Hepatocyte (in vitro differentiated cells): Measurements from ENCODE around the gene PTPRT. TPM values are rescaled to one million over a fixed set of nuclear protein-coding genes. Genes with fewer than 3 reads are reported as not detected.

Experiments
- DNase-seq: peaks from one replicate; pipeline ENCODE4 v3.0.0-alpha.2; 2016; ENCODE audit warnings: low spot score
- H2AFZ ChIP-seq: fragments of 200-600 bp; sonication (generic); 2 replicates; pipeline ENCODE4 v1.6.0; 2016; ENCODE audit warnings: antibody characterized with exemption, mild to moderate bottlenecking
- H3K27ac ChIP-seq: fragments of 200-600 bp; sonication (generic); 2 replicates; pipeline ENCODE4 v1.5.1; 2016; ENCODE audit warnings: mild to moderate bottlenecking
- H3K27me3 ChIP-seq: fragments of 200-600 bp; sonication (generic); 2 replicates; pipeline ENCODE4 v1.6.1; 2016
- H3K36me3 ChIP-seq: fragments of 200-600 bp; sonication (generic); replicated peaks from 2 replicates; pipeline ENCODE4 v1.5.1; 2016; ENCODE audit warnings: low read depth; ENCODE audit not compliant: insufficient read depth
- H3K4me1 ChIP-seq: fragments of 200-600 bp; sonication (generic); 2 replicates; pipeline ENCODE4 v1.5.1; 2016; ENCODE audit warnings: mild to moderate bottlenecking, moderate library complexity; ENCODE audit not compliant: insufficient read depth
- H3K4me2 ChIP-seq: fragments of 200-600 bp; sonication (generic); 2 replicates; pipeline ENCODE4 v1.6.0; 2016
- H3K4me3 ChIP-seq: fragments of 200-600 bp; sonication (generic); 2 replicates; pipeline ENCODE4 v1.5.1; 2016; ENCODE audit warnings: mild to moderate bottlenecking
- H3K79me2 ChIP-seq: fragments of 200-600 bp; sonication (generic); 2 replicates; pipeline ENCODE4 v1.6.0; 2017; ENCODE audit warnings: mild to moderate bottlenecking
- H3K9me2 ChIP-seq: fragments of 200-600 bp; sonication (generic); replicated peaks from 2 replicates; pipeline ENCODE4 v1.6.0; 2017; ENCODE audit warnings: mild to moderate bottlenecking; ENCODE audit not compliant: insufficient read depth
- H3K9me3 ChIP-seq: fragments of 200-600 bp; sonication (generic); 2 replicates; pipeline ENCODE4 v1.5.1; 2016; ENCODE audit warnings: low read depth, mild to moderate bottlenecking
- H4K20me1 ChIP-seq: fragments of 200-600 bp; sonication (generic); 2 replicates; pipeline ENCODE4 v1.6.0; 2016; ENCODE audit warnings: mild to moderate bottlenecking; ENCODE audit not compliant: insufficient read depth, poor library complexity, severe bottlenecking
- CTCF ChIP-seq: fragments of 200-600 bp; sonication (generic); IDR thresholded peaks from 2 replicates; pipeline ENCODE4 v1.5.1; 2016; ENCODE audit warnings: antibody characterized with exemption, mild to moderate bottlenecking; ENCODE audit not compliant: poor library complexity
- EZH2 ChIP-seq: fragments of 200-600 bp; sonication (generic); IDR thresholded peaks from 2 replicates; pipeline ENCODE4 v1.6.1; 2016; ENCODE audit warnings: antibody characterized with exemption, mild to moderate bottlenecking, borderline replicate concordance
- EZH2phosphoT487 ChIP-seq: fragments of 200-600 bp; sonication (generic); IDR thresholded peaks from one replicate; pipeline ENCODE4 v1.6.1; 2018; ENCODE audit warnings: antibody characterized with exemption, mild to moderate bottlenecking, low read depth, moderate library complexity; ENCODE audit not compliant: unreplicated experiment, severe bottlenecking
- WGBS: methylation state at CpG from one replicate; pipeline ENCODE4 v1.1.6; 2016; ENCODE audit warnings: low lambda C conversion rate; ENCODE audit errors: missing lambda C conversion rate; 5-methylcytosine and 5-hydroxymethylcytosine counted together
- polyA plus RNA-seq: library from polyadenylated mRNA; unstranded; fragments of >200 nt; fragmentation: Nextera tagmentation; extraction: Ambion mirVana; gene quantifications from 2 replicates; pipeline ENCODE4 v1.2.1, GENCODE V29; 2016
- total RNA-seq: library from RNA; depleted of rRNA; stranded (reverse); fragments of >200 nt; gene quantifications from 2 replicates; pipeline ENCODE4 v1.2.3, GENCODE V29; 2014

The PTPRT gene
- total and polyA plus RNA-seq, 2 experiments from 2014 or later = 0.47 to 0.83 TPM

GRCh38 chr20:42399802-42400201 lies 789.9 kb downstream of the PTPRT start:
- 88% methylated on average over 3 of the region's 3 CpGs for WGBS
- TF ChIP-seq EZH2 (no peak), CTCF (no peak), EZH2phosphoT487 (no peak)
- no peak for DNase-seq

GRCh38 chr20:42392442-42392841 lies 797.3 kb downstream of the PTPRT start:
- 41% methylated on average over 2 of the region's 2 CpGs for whole genome bisulfite sequencing

More at GRCh38 chr20:42399802-42400201, 789.9 kb downstream of the PTPRT start:
- Histone ChIP-seq H3K4me1 (no peaks in the 10 kb centered on the region), H3K4me3 (no peak overlapping the region), H3K36me3 (no peaks in the 10 kb centered on the region), H4K20me1 (no peaks in the 10 kb centered on the region), H2AFZ (no peak overlapping the region), H3K9me3 (no peaks in the 10 kb centered on the region), H3K9me2 (no peaks in the 10 kb centered on the region), H3K27ac (no peak overlapping the region), H3K27me3 (no peaks in the 10 kb centered on the region), H3K79me2 (no peaks in the 10 kb centered on the region), H3K4me2 (no peak overlapping the region)

GRCh38 chr20:42391807-42392206 lies 797.9 kb downstream of the PTPRT start:
- Histone ChIP-seq H4K20me1 (no peaks in the 10 kb centered on the region), H3K4me3 (no peak overlapping the region), H3K27ac (no peak overlapping the region), H3K79me2 (no peaks in the 10 kb centered on the region), H3K36me3 (no peaks in the 10 kb centered on the region), H3K27me3 (no peaks in the 10 kb centered on the region), H2AFZ (no peak overlapping the region), H3K4me1 (no peaks in the 10 kb centered on the region), H3K4me2 (no peak overlapping the region), H3K9me2 (no peaks in the 10 kb centered on the region), H3K9me3 (no peaks in the 10 kb centered on the region)
- no peak for DNase-seq
- WGBS = 72% methylated on average over 3 of the region's 3 CpGs
- TF ChIP-seq EZH2phosphoT487 = no peak
- no peak for TF ChIP-seq CTCF
- TF ChIP-seq EZH2 = no peak

More at GRCh38 chr20:42392442-42392841, 797.3 kb downstream of the PTPRT start:
- Histone ChIP-seq H3K27me3 (no peaks in the 10 kb centered on the region), H3K4me2 (no peak overlapping the region), H3K36me3 (no peaks in the 10 kb centered on the region), H3K27ac (no peak overlapping the region), H3K4me3 (no peak overlapping the region), H2AFZ (no peak overlapping the region), H3K4me1 (no peaks in the 10 kb centered on the region), H4K20me1 (no peaks in the 10 kb centered on the region), H3K79me2 (no peaks in the 10 kb centered on the region), H3K9me2 (no peaks in the 10 kb centered on the region), H3K9me3 (no peaks in the 10 kb centered on the region)
- TF ChIP-seq EZH2 = no peak
- TF ChIP-seq CTCF = no peak
- TF ChIP-seq EZH2phosphoT487 = no peak
- no peak for DNase-seq

- Histone ChIP-seq H3K27ac (no peak overlapping the region), H3K36me3 (no peaks in the 10 kb centered on the region), H2AFZ (no peak overlapping the region), H3K27me3 (no peaks in the 10 kb centered on the region), H4K20me1 (no peaks in the 10 kb centered on the region), H3K9me3 (no peaks in the 10 kb centered on the region), H3K4me2 (no peak overlapping the region), H3K9me2 (no peaks in the 10 kb centered on the region), H3K4me3 (no peak overlapping the region), H3K4me1 (no peaks in the 10 kb centered on the region), H3K79me2 (no peaks in the 10 kb centered on the region)
- TF ChIP-seq EZH2phosphoT487 (no peak), CTCF (no peak), EZH2 (no peak)
- WGBS = 94% methylated on average over 4 of the region's 4 CpGs
- DNase-seq = no peak
Observed at GRCh38 chr20:42380287-42380686, 809.4 kb downstream of the PTPRT start.
